Measurements from ENCODE around the gene CFAP100.

GRCh38 chr3:126459111-126459762 lies 64.5 kb downstream of the CFAP100 start:
- no peak for TF ChIP-seq POLR2A (IDR thresholded peaks at IDR 0.05)
- no peak for TF ChIP-seq CTCF (IDR thresholded peaks at IDR 0.05)
